Activated naive CD4-positive, alpha-beta T cell (primary cell): ENCODE results near the gene TEX9.
"Not testable (repeated sequence)": the region's sequence is repeated elsewhere in the genome, so short reads cannot be mapped to it uniquely, and the experiment has no call there.

Experiments
- DNase-seq, 4 experiments: peaks; one replicate each; lab custom pipeline; 2025; lab: John Stamatoyannopoulos, UW

TEX9 gene

DNA sequence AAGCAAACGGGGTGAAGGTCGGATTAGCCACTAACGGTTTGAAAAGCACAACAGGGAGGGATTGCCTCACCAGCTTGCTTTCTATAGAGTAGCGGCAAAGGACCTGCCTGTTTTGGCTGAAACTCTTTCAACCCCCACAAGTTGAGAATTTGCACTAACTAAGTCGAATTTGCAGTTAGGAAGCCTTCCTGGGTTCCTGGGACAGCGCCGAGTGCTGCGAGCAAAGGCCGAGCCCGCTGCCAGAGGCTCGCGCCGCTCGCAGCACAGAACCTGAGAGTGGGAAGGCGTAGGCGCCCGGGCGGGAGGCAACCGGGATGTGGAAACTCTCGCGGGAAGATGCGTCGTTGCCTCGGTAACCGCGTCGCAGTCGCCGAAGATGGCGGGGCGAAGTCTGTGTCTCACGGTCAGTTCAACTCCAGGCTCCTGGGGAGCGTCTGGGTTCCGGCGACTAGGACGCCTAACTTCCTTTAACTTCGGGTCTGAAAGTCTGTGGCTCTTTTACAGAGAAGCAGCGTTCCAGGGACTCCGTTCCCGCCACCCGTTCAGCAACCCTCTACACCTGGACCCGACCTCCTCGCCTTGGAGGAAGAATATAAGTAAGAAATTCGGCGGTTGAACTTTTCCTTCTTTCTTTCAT is at the start of gene TEX9:
Gene TEX9 (plus strand): TSS at position 352 of the 637 bp plus-strand sequence. CDS start 25 bp downstream, at position 377.
- DNase-seq, result peak in 2 of 4 experiments; percentile 15 to 47

GRCh38 chr15:56316561-56316960 is 48.7 kb upstream of the TEX9 start:
- not testable (repeated sequence) for DNase-seq

DNA sequence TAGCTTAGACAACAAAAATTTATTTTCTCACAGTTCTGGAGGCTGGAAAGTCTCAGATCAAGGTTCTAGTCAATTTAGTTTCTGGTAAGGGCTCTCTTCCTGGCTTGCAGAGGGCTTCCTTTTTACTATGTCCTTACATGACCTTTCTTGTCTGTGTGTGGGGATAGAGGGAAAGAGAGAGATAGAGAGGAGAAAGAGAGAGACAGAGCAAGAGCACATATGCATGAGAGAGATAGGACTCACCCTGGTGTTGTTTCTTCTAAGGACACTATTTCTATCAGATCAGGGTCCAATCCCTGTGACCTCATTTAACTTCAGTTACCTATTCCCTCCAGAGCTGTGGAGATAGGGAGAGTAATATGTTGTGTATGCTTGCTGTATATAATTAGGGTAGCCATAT is 44.9 kb upstream of the TEX9 start:
- no peak for DNase-seq

- DNase-seq, result no peak
Observed at GRCh38 chr15:56320861-56321260, 44.4 kb upstream of the TEX9 start.

DNA sequence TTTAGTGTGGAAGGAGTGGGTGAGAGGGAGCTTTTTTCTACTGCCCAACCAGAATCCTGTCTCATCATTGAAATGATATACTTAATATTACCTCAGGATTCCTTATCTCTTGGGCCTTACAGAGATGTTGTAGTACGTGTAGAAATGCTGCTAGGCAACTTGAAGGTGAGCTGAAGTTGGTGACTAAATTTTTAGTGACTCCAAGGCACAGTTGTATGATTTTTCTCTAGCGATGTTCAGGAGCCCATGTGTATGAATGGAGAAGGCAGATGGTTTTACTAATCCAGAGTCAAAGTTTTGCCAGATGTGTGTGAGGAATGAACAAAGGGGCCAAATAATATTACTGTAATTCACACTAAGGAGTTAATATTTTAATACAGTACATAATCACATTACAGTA is 42.8 kb upstream of the TEX9 start:
- DNase-seq, result no peak

- no peak for DNase-seq
Observed at GRCh38 chr15:56323435-56323834, 41.8 kb upstream of the TEX9 start.

- no peak for DNase-seq
Observed at GRCh38 chr15:56325186-56325585, 40.0 kb upstream of the TEX9 start.

DNA sequence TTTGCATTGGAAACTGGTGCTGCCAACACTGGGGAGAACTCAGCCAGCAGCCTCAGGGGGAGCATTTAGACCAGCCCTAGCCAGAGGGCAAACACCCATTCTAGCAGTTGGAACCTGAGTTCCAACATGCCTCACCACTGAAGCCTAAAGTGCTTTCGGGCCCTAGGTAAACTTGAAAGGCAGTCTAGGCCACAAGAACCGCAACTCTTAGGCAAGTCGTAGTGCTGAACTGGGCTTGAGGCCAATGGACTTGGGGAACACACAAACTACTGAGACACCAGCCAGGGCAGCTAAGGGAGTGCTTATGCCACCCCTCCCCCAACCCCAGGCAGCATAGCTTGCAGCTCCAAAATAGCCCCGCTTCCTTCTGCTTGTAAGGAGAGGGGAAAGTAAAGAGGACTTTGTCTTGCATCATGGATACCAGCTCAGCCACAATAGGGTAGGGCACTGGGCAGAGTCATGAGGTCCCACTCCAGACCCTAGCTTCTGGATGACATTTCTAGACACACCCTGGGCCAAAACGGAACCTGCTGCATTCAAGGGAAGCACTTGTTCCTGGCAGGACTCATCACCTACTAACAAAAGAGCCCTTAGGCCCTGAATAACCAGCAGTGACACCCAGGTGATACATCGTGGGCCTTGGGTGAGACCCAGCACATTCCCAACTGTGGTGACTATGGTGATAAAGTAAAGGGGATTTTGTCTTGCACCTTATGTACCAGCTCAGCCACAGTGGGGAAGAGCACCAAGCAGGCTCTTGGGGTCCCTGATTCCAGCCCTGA is 37.3 kb upstream of the TEX9 start:
- DNase-seq, result no peak

DNA sequence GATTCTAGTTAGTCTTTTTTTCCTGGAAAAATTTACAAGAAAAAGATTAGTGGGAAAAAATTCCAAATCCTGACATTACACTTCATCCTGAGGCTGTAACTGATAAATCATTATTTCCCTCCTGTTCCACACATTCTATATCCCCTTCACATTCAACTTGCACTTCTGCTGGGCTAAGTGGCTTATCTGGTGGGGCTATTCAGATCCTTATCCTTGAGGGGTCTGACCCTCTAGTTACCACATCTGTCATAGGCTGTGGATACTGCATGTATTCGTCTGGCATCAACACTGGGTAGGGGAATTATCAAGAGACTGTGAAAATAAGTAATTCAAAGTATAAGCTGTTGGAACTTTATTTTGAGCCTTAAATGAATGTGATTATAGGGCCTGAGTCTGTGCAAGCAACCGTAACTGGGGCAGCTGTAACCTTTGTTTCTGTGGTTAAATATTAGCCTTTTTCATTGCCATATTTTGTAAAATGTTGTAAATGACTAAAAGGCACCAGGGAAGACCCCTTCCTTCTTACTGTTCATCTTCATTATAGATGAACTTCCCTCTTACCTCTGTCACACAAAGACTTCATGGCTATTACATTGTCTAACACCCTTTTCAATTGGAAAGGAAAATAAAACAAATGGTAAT is 28.0 kb upstream of the TEX9 start:
- no peak for DNase-seq

DNA sequence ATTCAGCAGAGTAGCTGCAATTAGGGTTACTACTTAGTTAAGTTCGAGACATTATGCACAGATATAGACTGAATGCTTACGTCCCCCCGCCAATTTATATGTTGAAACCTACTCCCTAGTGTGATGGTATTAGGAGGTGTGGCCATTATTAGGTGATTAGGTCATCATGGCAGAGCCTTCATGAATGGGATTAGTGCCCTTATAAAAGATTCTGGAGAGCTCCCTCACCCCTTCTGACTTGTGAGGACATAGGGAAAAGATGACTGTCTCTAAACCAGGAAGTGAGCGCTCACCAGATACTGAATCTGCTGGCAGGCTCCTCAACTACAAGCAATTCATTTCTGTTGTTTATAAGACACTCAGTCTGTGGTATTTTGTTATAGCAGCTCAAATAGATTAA is 25.6 kb upstream of the TEX9 start:
- DNase-seq, result no peak

- DNase-seq, result no peak
Observed at GRCh38 chr15:56341201-56341600, 24.0 kb upstream of the TEX9 start.

GRCh38 chr15:56342653-56343052 is 22.6 kb upstream of the TEX9 start:
- DNase-seq, result no peak

GRCh38 chr15:56343879-56344278 is 21.3 kb upstream of the TEX9 start:
- DNase-seq, result no peak

- no peak for DNase-seq
Observed at GRCh38 chr15:56344336-56344735, 20.9 kb upstream of the TEX9 start.

DNA sequence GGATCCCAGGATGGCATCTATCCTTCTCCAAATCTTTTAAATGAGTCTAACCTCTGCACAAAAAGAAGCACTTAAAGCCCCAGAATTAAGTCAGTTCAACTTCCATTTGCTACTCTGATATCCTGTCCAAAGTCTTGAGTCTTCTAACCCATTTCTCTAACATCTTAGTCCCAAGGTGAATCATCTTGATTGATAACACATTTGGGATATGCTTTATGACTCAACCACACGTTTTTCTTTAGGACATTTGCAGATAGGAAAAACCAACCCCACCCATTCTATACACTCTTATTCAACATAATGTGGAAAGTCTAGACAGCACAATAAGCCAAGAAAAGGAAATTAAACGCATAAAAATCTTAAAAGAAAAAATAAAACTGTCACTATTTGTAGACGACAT is 18.8 kb upstream of the TEX9 start:
- no peak for DNase-seq

- no peak for DNase-seq
Observed at GRCh38 chr15:56349554-56349953, 15.7 kb upstream of the TEX9 start.

DNA sequence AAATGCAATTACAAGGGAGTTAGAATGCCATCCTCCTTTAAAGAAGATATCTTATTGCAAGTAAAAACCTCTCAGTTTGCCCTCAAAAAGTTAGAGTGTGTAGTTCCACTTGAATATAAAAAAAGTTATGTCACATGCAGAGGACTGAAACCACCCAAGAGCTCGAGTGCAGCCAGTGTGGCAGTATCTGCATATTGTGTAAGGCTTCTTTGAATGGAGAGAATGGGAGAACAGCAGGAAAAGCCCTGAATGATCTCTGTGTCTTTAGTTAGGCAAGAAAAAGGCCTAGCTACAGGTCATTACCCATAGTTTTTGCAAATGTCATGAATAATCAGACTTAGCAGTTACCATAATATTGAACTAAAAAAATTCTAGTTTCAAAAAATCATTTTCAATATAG is 13.9 kb upstream of the TEX9 start:
- DNase-seq, result no peak

GRCh38 chr15:56351957-56352506 is 13.2 kb upstream of the TEX9 start:
- DNase-seq, result no peak

- DNase-seq, result no peak
Observed at GRCh38 chr15:56353119-56353518, 12.1 kb upstream of the TEX9 start.

GRCh38 chr15:56353740-56354139 is 11.5 kb upstream of the TEX9 start:
- no peak for DNase-seq

DNA sequence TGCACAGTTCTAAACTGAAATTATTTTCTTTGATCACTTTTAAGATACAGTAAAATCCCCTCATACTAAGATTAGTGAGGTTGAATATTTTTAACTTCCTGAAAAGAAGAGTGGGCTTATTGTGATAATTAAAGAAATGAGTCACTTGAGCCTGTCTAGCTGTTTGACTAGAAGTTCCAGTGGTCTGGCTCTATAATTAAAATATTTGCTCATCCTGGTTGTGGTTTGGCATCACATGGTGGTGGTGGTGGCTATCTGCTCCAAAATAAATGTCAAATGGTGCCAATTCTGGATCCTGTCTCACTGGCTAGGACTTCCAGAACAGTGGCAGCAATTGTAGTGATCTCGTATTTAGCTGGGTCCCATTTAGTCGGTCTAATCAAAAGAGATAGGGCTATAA is 8.6 kb upstream of the TEX9 start:
- DNase-seq, result no peak

- DNase-seq, result no peak
Observed at GRCh38 chr15:56358604-56359003, 6.6 kb upstream of the TEX9 start.

- no peak for DNase-seq
Observed at GRCh38 chr15:56361987-56362386, 3.2 kb upstream of the TEX9 start.
